ENCODE measurements around the gene PIGC.
A peak's percentile ranks its signal among the peaks of the same experiment; 100 is the strongest.

PIGC gene

GRCh38 chr1:172443666-172444453 lies at the start of gene PIGC:
PIGC (minus strand) TSS chr1:172444069; CDS start chr1:172442622, 1,447 bp downstream.
- DNase-seq (ENCODE audit: low spot score), result peak; percentile 86

- DNase-seq (ENCODE audit: low spot score), result no peak
Measured at GRCh38 chr1:172492421-172492820, 48.6 kb upstream of the PIGC start.

- no peak for DNase-seq (ENCODE audit: low spot score)
Measured at GRCh38 chr1:172489847-172490246, 46.0 kb upstream of the PIGC start.

GRCh38 chr1:172488393-172488792 lies 44.5 kb upstream of the PIGC start:
- no peak for DNase-seq (ENCODE audit: low spot score)

- DNase-seq (ENCODE audit: low spot score), result no peak
Measured at GRCh38 chr1:172487550-172487949, 43.7 kb upstream of the PIGC start.

GRCh38 chr1:172486805-172487454 lies 43.1 kb upstream of the PIGC start:
- DNase-seq (ENCODE audit: low spot score), result no peak

- DNase-seq (ENCODE audit: low spot score), result no peak
Measured at GRCh38 chr1:172485626-172486025, 41.8 kb upstream of the PIGC start.

GRCh38 chr1:172484252-172484651 lies 40.4 kb upstream of the PIGC start:
- DNase-seq (ENCODE audit: low spot score), result no peak

GRCh38 chr1:172483448-172483847 lies 39.6 kb upstream of the PIGC start:
- no peak for DNase-seq (ENCODE audit: low spot score)

- DNase-seq (ENCODE audit: low spot score), result no peak
Measured at GRCh38 chr1:172482044-172482443, 38.2 kb upstream of the PIGC start.

GRCh38 chr1:172480431-172480830 lies 36.6 kb upstream of the PIGC start:
- DNase-seq (ENCODE audit: low spot score), result no peak

- no peak for DNase-seq (ENCODE audit: low spot score)
Measured at GRCh38 chr1:172478485-172478884, 34.6 kb upstream of the PIGC start.

- no peak for DNase-seq (ENCODE audit: low spot score)
Measured at GRCh38 chr1:172477741-172478140, 33.9 kb upstream of the PIGC start.

GRCh38 chr1:172477216-172477615 lies 33.3 kb upstream of the PIGC start:
- no peak for DNase-seq (ENCODE audit: low spot score)

- DNase-seq (ENCODE audit: low spot score), result no peak
Measured at GRCh38 chr1:172476218-172476811, 32.4 kb upstream of the PIGC start.

GRCh38 chr1:172473842-172474241 lies 30.0 kb upstream of the PIGC start:
- no peak for DNase-seq (ENCODE audit: low spot score)

- DNase-seq (ENCODE audit: low spot score), result no peak
Measured at GRCh38 chr1:172473302-172473701, 29.4 kb upstream of the PIGC start.

- no peak for DNase-seq (ENCODE audit: low spot score)
Measured at GRCh38 chr1:172472495-172472894, 28.6 kb upstream of the PIGC start.

- no peak for DNase-seq (ENCODE audit: low spot score)
Measured at GRCh38 chr1:172471666-172472065, 27.8 kb upstream of the PIGC start.

GRCh38 chr1:172470149-172470548 lies 26.3 kb upstream of the PIGC start:
- DNase-seq (ENCODE audit: low spot score), result no peak

- no peak for DNase-seq (ENCODE audit: low spot score)
Measured at GRCh38 chr1:172469717-172470116, 25.8 kb upstream of the PIGC start.

GRCh38 chr1:172468296-172468695 lies 24.4 kb upstream of the PIGC start:
- no peak for DNase-seq (ENCODE audit: low spot score)

- no peak for DNase-seq (ENCODE audit: low spot score)
Measured at GRCh38 chr1:172467446-172467845, 23.6 kb upstream of the PIGC start.

All from HuH-7 (cell line).